MM.1S (cell line): ENCODE results near the gene CASR.

Source experiments
- DNase-seq: peaks from one replicate; pipeline ENCODE4 v3.0.0-alpha.2; 2015
- H2AFZ ChIP-seq: fragments of 300-600 bp; sonication (generic); 2 replicates; pipeline ENCODE4 v1.6.0; 2016; ENCODE audit warnings: antibody characterized with exemption, low read length
- H3F3A ChIP-seq: fragments of 300-600 bp; sonication (generic); 2 replicates; pipeline ENCODE4 v1.6.1; 2016; ENCODE audit warnings: mild to moderate bottlenecking, antibody characterized with exemption, low read length, moderate library complexity, mixed read lengths; ENCODE audit not compliant: insufficient read depth
- H3K27ac ChIP-seq: fragments of 300-600 bp; sonication (generic); 2 replicates; pipeline ENCODE4 v1.5.1; 2016; ENCODE audit warnings: mild to moderate bottlenecking, low read length
- H3K27me3 ChIP-seq: fragments of 300-600 bp; sonication (generic); replicated peaks from 2 replicates; pipeline ENCODE4 v1.6.0; 2016; ENCODE audit warnings: low read length; ENCODE audit not compliant: insufficient read depth
- H3K36me3 ChIP-seq: fragments of 300-600 bp; sonication (generic); replicated peaks from 2 replicates; pipeline ENCODE4 v1.6.1; 2016; ENCODE audit warnings: mild to moderate bottlenecking, low read length, mixed read lengths; ENCODE audit not compliant: insufficient read depth
- H3K4me1 ChIP-seq: fragments of 300-600 bp; sonication (generic); 2 replicates; pipeline ENCODE4 v1.6.1; 2016; ENCODE audit warnings: low read length, mixed read lengths
- H3K4me2 ChIP-seq: fragments of 300-600 bp; sonication (generic); 2 replicates; pipeline ENCODE4 v1.6.0; 2016; ENCODE audit warnings: low read depth, low read length
- H3K4me3 ChIP-seq: fragments of 300-600 bp; sonication (generic); 2 replicates; pipeline ENCODE4 v1.5.1; 2016; ENCODE audit warnings: low read length, mixed read lengths
- H3K79me2 ChIP-seq: fragments of 300-600 bp; sonication (generic); 2 replicates; pipeline ENCODE4 v1.6.1; 2016; ENCODE audit warnings: mixed run types, low read length, mixed read lengths
- H3K9ac ChIP-seq: fragments of 300-600 bp; sonication (generic); 2 replicates; pipeline ENCODE4 v1.6.1; 2016; ENCODE audit warnings: low read length, mixed read lengths
- H3K9me2 ChIP-seq: fragments of 300-600 bp; sonication (generic); replicated peaks from 2 replicates; pipeline ENCODE4 v1.6.1; 2016; ENCODE audit warnings: mild to moderate bottlenecking, low read length, mixed read lengths; ENCODE audit not compliant: insufficient read depth
- H3K9me3 ChIP-seq: fragments of 300-600 bp; sonication (generic); replicated peaks from 2 replicates; pipeline ENCODE4 v1.6.1; 2016; ENCODE audit warnings: mild to moderate bottlenecking, low read length, mixed read lengths; ENCODE audit not compliant: insufficient read depth
- H4K20me1 ChIP-seq: fragments of 300-600 bp; sonication (generic); 2 replicates; pipeline ENCODE4 v1.6.1; 2016; ENCODE audit warnings: mild to moderate bottlenecking, low read length, moderate library complexity, mixed read lengths; ENCODE audit not compliant: insufficient read depth
- CTCF ChIP-seq: fragments of 300-600 bp; sonication (generic); IDR thresholded peaks from 2 replicates; pipeline ENCODE4 v1.5.1; 2016; ENCODE audit warnings: antibody characterized with exemption, low read length, mixed read lengths
- EZH2 ChIP-seq: fragments of 300-600 bp; sonication (generic); optimal IDR thresholded peaks from 2 replicates; pipeline ENCODE3; 2017; ENCODE audit warnings: low read depth, mild to moderate bottlenecking, antibody characterized with exemption, low read length, mixed read lengths
- EZH2phosphoT487 ChIP-seq: fragments of 300-600 bp; sonication (generic); IDR thresholded peaks from 2 replicates; pipeline ENCODE4 v1.6.1; 2018; ENCODE audit warnings: antibody characterized with exemption, low read length

CASR gene

GRCh38 chr3:122213650-122214049 lies 30.2 kb downstream of the CASR start:
- Histone ChIP-seq H2AFZ (no peak overlapping the region), H3K9ac (no peak overlapping the region), H3K4me3 (no peak overlapping the region), H3K27ac (no peak overlapping the region), H3K4me2 (no peak overlapping the region), H3K27me3 (no peaks in the 10 kb centered on the region), H3F3A (no peaks in the 10 kb centered on the region), H3K36me3 (no peaks in the 10 kb centered on the region), H3K4me1 (no peaks in the 10 kb centered on the region), H3K9me2 (no peaks in the 10 kb centered on the region), H4K20me1 (no peaks in the 10 kb centered on the region), H3K79me2 (no peaks in the 10 kb centered on the region), H3K9me3 (no peaks in the 10 kb centered on the region)
- TF ChIP-seq EZH2 (no peak), CTCF (no peak), EZH2phosphoT487 (no peak)
- no peak for DNase-seq

DNA sequence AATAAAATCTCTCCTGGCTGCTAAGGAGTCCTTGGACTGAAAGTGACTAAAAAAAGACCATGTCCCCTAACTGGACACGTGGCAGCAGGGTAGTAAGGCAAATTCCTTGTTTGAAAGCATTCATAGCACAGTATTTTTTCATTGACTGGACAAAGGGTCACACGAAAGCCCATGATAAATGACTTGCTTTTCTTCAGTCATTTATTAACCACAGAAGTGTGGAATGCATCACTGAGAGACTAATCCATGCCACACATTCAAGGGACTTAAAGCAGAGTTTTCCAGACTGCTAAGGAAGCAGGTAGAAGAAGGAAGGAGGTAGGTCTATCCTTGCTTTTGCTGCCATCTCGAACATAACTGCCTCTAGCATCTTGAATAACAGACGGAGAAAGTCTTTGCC lies 31.2 kb downstream of the CASR start:
- Histone ChIP-seq H3F3A (no peaks in the 10 kb centered on the region), H3K27me3 (no peaks in the 10 kb centered on the region), H4K20me1 (no peaks in the 10 kb centered on the region), H3K9me2 (no peaks in the 10 kb centered on the region), H3K79me2 (no peaks in the 10 kb centered on the region), H3K4me2 (no peak overlapping the region), H3K9ac (no peak overlapping the region), H3K9me3 (no peaks in the 10 kb centered on the region), H3K4me3 (no peak overlapping the region), H3K4me1 (no peaks in the 10 kb centered on the region), H3K36me3 (no peaks in the 10 kb centered on the region), H3K27ac (no peak overlapping the region), H2AFZ (no peak overlapping the region)
- DNase-seq: no peak
- TF ChIP-seq EZH2 (no peak), EZH2phosphoT487 (no peak), CTCF (no peak)

- no peak for TF ChIP-seq CTCF
- TF ChIP-seq EZH2: no peak
- no peak for TF ChIP-seq EZH2phosphoT487
- Histone ChIP-seq H3K9me2 (no peaks in the 10 kb centered on the region), H3K4me2 (no peak overlapping the region), H3K9ac (no peak overlapping the region), H3K4me1 (no peaks in the 10 kb centered on the region), H3K36me3 (no peaks in the 10 kb centered on the region), H4K20me1 (no peaks in the 10 kb centered on the region), H3F3A (no peaks in the 10 kb centered on the region), H3K9me3 (no peaks in the 10 kb centered on the region), H2AFZ (no peak overlapping the region), H3K79me2 (no peaks in the 10 kb centered on the region), H3K27ac (no peak overlapping the region), H3K27me3 (no peaks in the 10 kb centered on the region), H3K4me3 (no peak overlapping the region)
- DNase-seq: no peak
Measured at GRCh38 chr3:122215592-122216298, 32.3 kb downstream of the CASR start.
